ENCODE results near the gene REELD1. TPM values are rescaled to one million over a fixed set of nuclear protein-coding genes. Genes with fewer than 3 reads are reported as not detected.

REELD1 gene
- total and polyA plus RNA-seq, 9 of the 15 experiments (the other 6 are each of a cell fraction or from before 2014, with no cell fraction given): not detected

DNA sequence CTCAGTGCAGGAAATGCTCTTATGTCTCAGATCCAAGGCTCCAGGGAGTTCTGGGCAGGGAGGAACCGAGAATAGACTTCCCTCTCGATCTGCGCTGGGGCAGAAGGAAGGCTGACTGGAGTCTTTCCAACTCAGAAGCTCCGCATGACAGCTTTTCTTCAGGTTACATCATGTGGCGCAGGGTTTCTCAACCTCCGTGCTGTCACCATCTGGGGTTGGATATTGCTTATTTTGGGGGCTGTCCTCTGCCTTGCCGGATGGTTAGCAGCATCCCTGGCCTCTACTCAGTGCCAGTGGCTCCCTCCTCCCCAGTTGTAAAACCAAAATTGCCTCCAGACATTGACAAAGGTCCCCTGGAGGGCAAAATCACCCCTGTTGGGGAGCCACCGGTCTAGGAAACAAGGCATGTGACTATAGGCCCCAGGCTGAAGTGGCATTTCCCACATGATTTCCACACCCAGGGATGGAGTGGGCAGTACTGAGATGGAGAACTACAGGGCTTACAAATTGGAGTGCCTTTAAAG, 21.4 kb downstream of the REELD1 start (continued):
- peak; percentile 33; the same call in 1 of the 2 replicates for TF ChIP-seq ATF7 (IDR thresholded peaks at IDR 0.05)
- TF ChIP-seq CEBPB (tag; IDR thresholded peaks at IDR 0.05): peak; percentile 44; the same call in 1 of the 2 replicates
- peak; percentile 42 to 43; a peak in 2 of 4 replicates for TF ChIP-seq NRF1 (conservative IDR thresholded peaks at IDR 0.05 in 1 of 2, IDR thresholded peaks at IDR 0.05 in 1 of 2)
- TF ChIP-seq TRIM24 (IDR thresholded peaks at IDR 0.05): peak; percentile 88 to 89; a peak in 2 of 4 replicates
- 0 out of 2 replicates have a peak, but pooled peaks have one; percentile 23 for TF ChIP-seq MEF2D (tag; conservative IDR thresholded peaks at IDR 0.05; ENCODE audit: low read depth)
- no peak for TF ChIP-seq PTTG1 (tag; IDR thresholded peaks at IDR 0.05; ENCODE audit: low read depth)
- peak; percentile 94 for TF ChIP-seq ZNF766 (CRISPR knock-in tag; conservative IDR thresholded peaks at IDR 0.05)
- TF ChIP-seq, protein P1, sequence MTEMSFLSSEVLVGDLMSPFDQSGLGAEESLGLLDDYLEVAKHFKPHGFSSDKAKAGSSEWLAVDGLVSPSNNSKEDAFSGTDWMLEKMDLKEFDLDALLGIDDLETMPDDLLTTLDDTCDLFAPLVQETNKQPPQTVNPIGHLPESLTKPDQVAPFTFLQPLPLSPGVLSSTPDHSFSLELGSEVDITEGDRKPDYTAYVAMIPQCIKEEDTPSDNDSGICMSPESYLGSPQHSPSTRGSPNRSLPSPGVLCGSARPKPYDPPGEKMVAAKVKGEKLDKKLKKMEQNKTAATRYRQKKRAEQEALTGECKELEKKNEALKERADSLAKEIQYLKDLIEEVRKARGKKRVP (CRISPR knock-in tag; IDR thresholded peaks at IDR 0.05): peak; percentile 87
- TF ChIP-seq FOXJ2 (tag; IDR thresholded peaks at IDR 0.05): 0 out of 2 replicates have a peak, but pooled peaks have one; percentile 23
- TF ChIP-seq NR2C2 (CRISPR knock-in tag; IDR thresholded peaks at IDR 0.05): no peak
- TF ChIP-seq NR2C2 (tag; IDR thresholded peaks at IDR 0.05): peak; percentile 58; the same call in 1 of the 2 replicates
- TF ChIP-seq ZNF589 (CRISPR knock-in tag; IDR thresholded peaks at IDR 0.05; ENCODE audit: low read depth): peak; percentile 75
- peak; percentile 94 for TF ChIP-seq ZNF175 (CRISPR knock-in tag; IDR thresholded peaks at IDR 0.05; ENCODE audit: low read depth)
- no peak for TF ChIP-seq NR2C1 (IDR thresholded peaks at IDR 0.05)
- 0 out of 2 replicates have a peak, but pooled peaks have one; percentile 41 for TF ChIP-seq NR2C1 (tag; IDR thresholded peaks at IDR 0.05)
- peak; percentile 65 for TF ChIP-seq CEBPG (CRISPR knock-in tag; IDR thresholded peaks at IDR 0.05)
- peak; percentile 91 to 92 for TF ChIP-seq CEBPG (tag; conservative IDR thresholded peaks at IDR 0.05 in 1 of 2, IDR thresholded peaks at IDR 0.05 in 1 of 2)

Measured in K562 (cell line).